GM12891 (cell line): ENCODE data around the gene GABRB1.

ENCODE experiments used
- DNase-seq: peaks from one replicate; pipeline ENCODE4 v3.0.0; 2011; ENCODE audit warnings: low spot score; ENCODE audit not compliant: insufficient read length
- FAIRE-seq: peaks from 2 replicates; lab custom pipeline; 2011; peaks lifted over from hg19 to GRCh38; lab: Jason Lieb, UNC
- PAX5 ChIP-seq: IDR thresholded peaks from 2 replicates; pipeline ENCODE4 v1.6.1; 2011; ENCODE audit warnings: low read length, moderate library complexity, mild to moderate bottlenecking; ENCODE audit not compliant: insufficient read depth, severe bottlenecking
- POLR2A ChIP-seq: IDR thresholded peaks from 2 replicates; pipeline ENCODE4 v1.6.1; 2011; ENCODE audit warnings: low read depth, low read length, control low read depth
- POLR2AphosphoS5 ChIP-seq: IDR thresholded peaks from 2 replicates; pipeline ENCODE4 v1.6.1; 2011; ENCODE audit warnings: low read depth, low read length, control low read depth
- POU2F2 ChIP-seq: IDR thresholded peaks from 2 replicates; pipeline ENCODE4 v1.6.1; 2011; ENCODE audit warnings: low read depth, mild to moderate bottlenecking, control low read depth, low read length, moderate library complexity
- SPI1 ChIP-seq: IDR thresholded peaks from 2 replicates; pipeline ENCODE4 v1.6.1; 2011; ENCODE audit warnings: low read depth, low read length, control low read depth
- TAF1 ChIP-seq: IDR thresholded peaks from 2 replicates; pipeline ENCODE4 v1.6.1; 2011; ENCODE audit warnings: low read depth, low read length, control low read depth

Gene GABRB1

DNA sequence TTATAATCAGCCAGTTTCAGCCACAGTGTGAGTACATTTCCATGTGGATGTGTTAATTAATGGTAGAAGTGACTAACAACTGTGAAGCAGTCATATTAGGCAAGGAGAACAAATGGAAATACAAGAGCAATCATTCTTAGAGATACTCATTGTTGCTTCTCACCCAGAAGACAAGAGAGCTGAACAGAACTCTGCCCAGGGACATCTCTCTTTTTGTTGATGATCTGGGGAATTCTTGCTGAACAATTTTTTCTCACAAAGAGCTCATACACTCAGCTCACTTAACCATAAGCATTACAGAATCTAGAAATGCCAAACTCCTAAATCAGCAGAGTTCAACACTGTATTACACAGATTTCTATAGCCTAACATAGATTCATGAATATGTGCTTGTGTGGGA lies 282.0 kb downstream of the GABRB1 start:
- DNase-seq (no peak), FAIRE-seq (no peak)
- no peak for TF ChIP-seq SPI1
- TF ChIP-seq POU2F2: no peak
- no peak for TF ChIP-seq POLR2A
- TF ChIP-seq POLR2AphosphoS5: no peak
- TF ChIP-seq PAX5: no peak
- TF ChIP-seq TAF1: no peak

DNA sequence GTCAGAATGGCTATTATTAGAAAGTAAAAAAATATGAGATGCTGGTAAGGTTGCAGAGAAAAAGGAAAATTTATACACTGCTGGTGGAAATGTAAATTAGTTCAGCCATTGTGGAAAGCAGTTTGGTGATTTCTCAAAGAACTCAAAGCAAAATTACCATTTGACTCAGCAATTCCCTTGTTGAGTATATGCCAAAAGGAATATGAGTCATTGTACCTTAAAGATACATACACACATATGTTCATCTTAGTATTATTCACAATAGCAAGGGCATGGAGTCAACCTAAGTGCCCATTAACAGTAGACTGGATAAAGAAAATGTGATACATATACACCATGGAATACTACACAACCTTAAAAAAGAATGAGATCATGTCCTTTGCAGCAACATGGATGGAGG lies 284.0 kb downstream of the GABRB1 start:
- TF ChIP-seq SPI1: no peak
- no peak for TF ChIP-seq POLR2A
- no peak for TF ChIP-seq PAX5
- FAIRE-seq (no peak), DNase-seq (no peak)

DNA sequence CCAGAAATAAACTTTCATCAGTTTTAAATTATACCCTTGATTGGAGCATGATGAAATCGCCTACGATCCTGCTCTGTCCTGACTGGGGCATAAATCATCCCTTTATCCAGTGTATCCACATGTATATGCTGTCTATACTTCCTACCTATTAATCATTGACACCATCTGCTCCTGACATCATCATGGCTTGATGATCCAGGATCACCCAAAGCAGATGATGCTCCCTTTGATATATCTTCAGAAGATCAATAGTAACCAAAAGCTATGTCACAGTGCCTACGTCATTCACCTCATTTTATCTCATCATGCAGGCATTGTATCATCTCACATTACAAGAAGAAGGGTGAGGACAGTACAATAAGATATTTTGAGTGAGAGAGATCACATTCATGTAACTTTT lies 294.7 kb downstream of the GABRB1 start:
- TF ChIP-seq SPI1: no peak
- TF ChIP-seq POLR2AphosphoS5: no peak
- no peak for TF ChIP-seq POLR2A
- no peak for TF ChIP-seq PAX5
- no peak for TF ChIP-seq POU2F2
- TF ChIP-seq TAF1: no peak
- no peak for DNase-seq
- no peak for FAIRE-seq

DNA sequence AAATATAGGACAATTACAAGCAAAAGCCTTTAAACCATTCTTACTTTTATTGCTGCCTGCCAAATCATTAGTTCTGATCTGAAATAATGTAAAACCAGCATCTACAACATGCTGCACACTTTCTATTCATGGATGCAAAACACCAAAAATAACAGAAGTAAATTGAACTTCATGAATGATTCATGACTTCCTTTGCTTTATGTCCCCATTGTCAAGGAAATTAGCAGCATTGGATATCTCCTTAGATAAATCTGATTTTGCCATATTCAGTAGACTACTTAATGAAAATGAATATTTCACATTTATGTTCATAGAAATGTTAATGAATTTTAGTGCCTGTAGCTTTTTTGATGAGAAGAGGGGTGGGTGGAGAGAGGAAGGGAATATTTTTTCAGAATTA lies 299.5 kb downstream of the GABRB1 start:
- FAIRE-seq (no peak), DNase-seq (no peak)
- TF ChIP-seq POU2F2 (no peak), TAF1 (no peak), SPI1 (no peak), PAX5 (no peak), POLR2A (no peak), POLR2AphosphoS5 (no peak)

DNA sequence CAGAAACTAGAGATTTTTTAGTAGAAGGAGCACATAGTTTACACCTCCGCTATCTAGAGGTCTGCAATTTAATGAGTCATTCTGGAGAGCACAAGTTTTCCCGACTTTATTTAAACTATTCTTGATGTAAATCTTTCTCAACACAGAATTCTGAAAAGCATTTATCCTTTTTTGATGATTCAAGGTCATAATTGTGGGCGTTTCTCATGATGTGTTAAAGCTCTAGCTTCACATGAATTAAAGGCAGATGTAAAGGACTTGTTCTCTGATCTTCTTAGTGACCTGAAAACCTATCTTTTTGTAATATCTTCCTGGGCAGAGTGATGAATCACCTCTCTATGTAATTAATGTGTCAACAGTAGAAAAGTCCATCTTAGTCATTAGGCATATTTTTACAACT lies 303.3 kb downstream of the GABRB1 start:
- DNase-seq (no peak), FAIRE-seq (no peak)
- TF ChIP-seq SPI1: no peak
- no peak for TF ChIP-seq TAF1

DNA sequence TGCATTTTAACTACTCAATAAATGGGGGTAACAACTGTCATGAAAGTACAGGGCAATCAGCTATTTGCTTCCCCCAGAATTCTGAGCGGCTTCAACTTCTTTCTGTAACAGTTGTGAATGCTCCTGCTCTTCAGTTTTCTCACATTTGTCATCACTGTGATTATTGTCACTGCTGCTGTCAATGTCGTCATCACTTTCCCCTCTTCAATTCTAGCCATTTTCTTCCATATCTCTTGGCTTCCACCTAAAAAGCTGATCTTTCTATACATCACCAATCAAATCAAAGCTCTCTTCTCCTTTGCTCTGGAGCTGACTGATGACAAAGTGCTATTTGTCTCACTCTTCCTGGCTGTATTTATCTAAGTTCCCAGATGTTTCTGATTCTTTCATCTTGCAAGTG lies 306.5 kb downstream of the GABRB1 start:
- no peak for TF ChIP-seq SPI1
- TF ChIP-seq POLR2A: no peak
- no peak for TF ChIP-seq POLR2AphosphoS5
- no peak for TF ChIP-seq TAF1
- no peak for TF ChIP-seq POU2F2
- TF ChIP-seq PAX5: no peak
- FAIRE-seq (no peak), DNase-seq (no peak)

DNA sequence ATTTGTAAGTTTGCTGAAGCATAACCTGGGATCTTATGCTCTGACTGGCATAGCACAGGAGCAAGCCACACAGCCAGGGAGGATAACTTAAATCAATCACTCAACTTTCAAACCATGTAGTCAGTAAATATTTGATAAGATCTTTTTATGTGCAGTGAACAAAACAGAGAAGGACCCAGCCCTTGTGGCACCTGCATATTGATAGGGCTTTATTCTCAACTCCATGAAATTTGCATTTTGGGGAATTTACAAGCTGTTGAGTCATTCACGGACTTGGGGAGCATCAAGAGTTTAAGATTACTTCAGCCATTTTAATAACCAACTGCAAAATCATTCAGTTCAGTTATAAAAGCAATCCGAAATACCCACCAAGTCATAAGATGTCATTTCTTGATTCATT lies 309.5 kb downstream of the GABRB1 start:
- FAIRE-seq (no peak), DNase-seq (no peak)
- TF ChIP-seq POLR2AphosphoS5 (no peak), SPI1 (no peak), PAX5 (no peak), TAF1 (no peak)

DNA sequence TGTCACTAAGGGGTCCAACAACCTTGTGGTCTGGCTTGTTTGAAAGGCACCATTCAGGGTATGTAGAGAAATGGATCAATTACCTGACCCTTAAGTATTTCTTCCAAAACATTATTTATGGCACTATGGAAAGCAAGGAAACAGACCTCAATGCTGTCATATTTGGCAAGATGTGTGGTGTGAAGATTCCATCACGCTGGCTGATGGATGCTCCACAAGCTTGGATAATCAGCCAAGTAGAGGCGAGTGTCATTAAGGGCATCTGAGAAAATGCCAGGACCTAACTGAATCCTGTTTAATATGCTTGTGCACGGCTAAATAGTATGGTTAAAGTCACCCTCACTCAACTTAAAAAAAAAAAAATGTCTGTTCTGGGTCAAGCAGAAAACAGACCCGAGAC lies 311.4 kb downstream of the GABRB1 start:
- TF ChIP-seq SPI1: no peak
- TF ChIP-seq POU2F2: no peak
- no peak for TF ChIP-seq PAX5
- no peak for FAIRE-seq
- DNase-seq: no peak

DNA sequence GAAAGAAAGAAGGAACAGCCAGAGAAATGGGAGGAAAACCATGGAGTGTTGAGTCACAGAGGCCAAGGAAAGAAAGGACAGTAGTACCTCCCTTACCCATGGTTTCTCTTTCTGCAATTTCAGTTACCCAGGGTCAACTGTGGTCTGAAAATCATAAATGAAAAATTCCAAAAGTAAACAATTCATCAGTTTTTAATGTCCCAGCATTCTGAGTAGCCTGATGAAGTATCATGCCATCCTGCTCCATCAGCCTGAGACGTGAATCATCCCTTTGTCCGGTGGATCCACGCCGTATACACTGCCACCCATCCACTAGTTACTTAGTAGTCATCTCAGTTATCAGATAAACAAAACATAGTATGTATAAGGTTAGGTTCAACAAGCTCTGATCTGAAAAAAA lies 318.0 kb downstream of the GABRB1 start:
- FAIRE-seq (no peak), DNase-seq (no peak)
- TF ChIP-seq SPI1 (no peak), TAF1 (no peak), POU2F2 (no peak), POLR2AphosphoS5 (no peak), POLR2A (no peak), PAX5 (no peak)

DNA sequence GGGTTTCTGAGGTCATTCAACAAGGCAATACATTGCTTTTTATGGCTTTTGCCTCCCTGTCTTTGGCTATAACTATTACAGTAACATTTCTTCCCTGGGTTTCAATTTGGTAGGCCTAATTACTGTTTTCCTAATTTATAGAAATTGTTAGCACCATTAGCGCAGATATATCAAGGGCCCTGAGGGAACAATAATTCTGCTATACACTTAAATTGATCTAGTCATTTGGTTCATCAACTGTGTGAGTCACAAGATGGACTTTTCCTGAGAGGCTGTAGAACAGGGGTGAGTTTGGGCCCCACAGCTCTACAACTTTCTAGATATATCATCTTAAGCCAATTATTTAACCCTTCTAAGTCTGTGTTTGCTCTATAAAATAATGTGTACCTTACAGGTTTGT lies 324.2 kb downstream of the GABRB1 start:
- DNase-seq: no peak
- FAIRE-seq: no peak
- TF ChIP-seq TAF1 (no peak), SPI1 (no peak), POLR2AphosphoS5 (no peak), POU2F2 (no peak), PAX5 (no peak), POLR2A (no peak)
